Transverse colon (tissue), 4 donors: ENCODE measurements around the gene DUSP9. TPM values are rescaled to one million over a fixed set of nuclear protein-coding genes. Genes with fewer than 3 reads are reported as not detected.
"Not testable (repeated sequence)": the region's sequence is repeated elsewhere in the genome, so short reads cannot be mapped to it uniquely, and the experiment has no call there.

Experiments used
- DNase-seq: peaks from one replicate; pipeline ENCODE4 v3.0.0-alpha.2; 2019
- H3K27ac ChIP-seq, 4 donors: fragments of 200-600 bp; sonication (generic); 2 replicates each; pipeline ENCODE4 v1.5.1; 2016 to 2018; ENCODE audit warnings: inconsistent platforms in 4 of 4
- H3K27me3 ChIP-seq: fragments of 200-600 bp; sonication (generic); 2 replicates; pipeline ENCODE4 v1.5.1; 2017; ENCODE audit warnings: inconsistent platforms
- H3K36me3 ChIP-seq, 4 donors: fragments of 200-600 bp; sonication (generic); 2 replicates each; pipeline ENCODE4 v1.5.1; 2017 to 2019; ENCODE audit warnings: inconsistent platforms in 4 of 4
- H3K4me1 ChIP-seq, 4 donors: fragments of 200-600 bp; sonication (generic); 2 replicates each; pipeline ENCODE4 v1.5.1; 2017 to 2020; ENCODE audit warnings: inconsistent platforms in 4 of 4
- H3K4me3 ChIP-seq, 4 donors: fragments of 200-600 bp; sonication (generic); 1 replicate in 1 of 4; 2 replicates in 3 of 4; pipeline versions ENCODE4 v1.5.1 to v1.6.1; 2017 to 2019; ENCODE audit warnings: inconsistent platforms in 4 of 4
- H3K9me3 ChIP-seq, 2 donors: fragments of 200-600 bp; sonication (generic); 2 replicates each; pipeline ENCODE4 v1.5.1; 2017 to 2019; ENCODE audit warnings: inconsistent platforms in 2 of 2
- EP300 ChIP-seq: sonication (generic); formaldehyde crosslinking; IDR thresholded peaks from one replicate; pipeline ENCODE4 v1.6.1; 2017; ENCODE audit warnings: antibody characterized with exemption, low read depth
- POLR2A ChIP-seq: fragments of 450-650 bp; IDR thresholded peaks from one replicate; pipeline ENCODE4 v1.6.1; 2016; ENCODE audit warnings: antibody characterized with exemption, mild to moderate bottlenecking, moderate library complexity
- POLR2AphosphoS5 ChIP-seq, 3 donors: sonication (generic); formaldehyde crosslinking; IDR thresholded peaks; one replicate each; pipeline ENCODE4 v1.6.1; 2016; ENCODE audit warnings: antibody characterized with exemption in 3 of 3
- WGBS, 2 donors: methylation state at CpG; one replicate each; pipeline ENCODE4 v1.1.5; 2018; ENCODE audit warnings: low coverage in 1 of 2; 5-methylcytosine and 5-hydroxymethylcytosine counted together
- in situ Hi-C, 4 donors: fragments of 200-750 bp; cut with MboI; loops; one replicate each; pipeline versions ENCODE4 v1.15.0 to v1.15.1; 2017; ENCODE audit warnings: low sequenced_read_pairs in 3 of 4, low pct_ligation_motif_present in 1 of 4, low pct_unique_long_range_greater_than_20kb in 1 of 4
- intact Hi-C: fragments of 100-400 bp; cut with DNase I; formaldehyde crosslinking; loops from one replicate; pipeline ENCODE4 v1.15.1; 2023; ENCODE audit warnings: low total_unique reads
- total RNA-seq, 4 donors: library from RNA; depleted of rRNA; stranded (reverse); fragments of >200 nt; gene quantifications; one replicate each; pipeline ENCODE4 v1.1.0, GENCODE V29; 2016
- TF ChIP-seq, protein P1 (sequence below), 5 experiments: fragments of 200-600 bp in 3 of 5; fragments of 450-650 bp in 2 of 5; sonication (generic) in 3 of 5; IDR thresholded peaks; 1 replicate in 2 of 5; 2 replicates in 3 of 5; pipeline ENCODE4 v1.5.1; 2016 to 2017; ENCODE audit warnings: antibody characterized with exemption in 5 of 5, inconsistent platforms in 3 of 5, mild to moderate bottlenecking in 2 of 5, moderate library complexity in 1 of 5

DUSP9 gene
- total RNA-seq, 4 donors from 2014 or later = not detected

- in situ Hi-C loops (no loop called here), intact Hi-C loops (no loop called here)
- H3K9me3 ChIP-seq = no peaks in the 10 kb centered on the region
- DNase-seq = no peak
- H3K27ac ChIP-seq = peak overlapping the region in 1 of 4 donors; percentile 31
- H3K27me3 ChIP-seq = no peaks in the 10 kb centered on the region
- H3K4me1 ChIP-seq = peaks cover 0 to 13% (median 3%) of the 10 kb centered on the region in 4 donors
- H3K4me3 ChIP-seq = no peak overlapping the region
- WGBS, 2 donors = 83% methylated on average over 31 of the region's 31 CpGs; no CpG with 5 or more reads in 1 of the 2 donors
- H3K36me3 ChIP-seq = no peaks in the 10 kb centered on the region
- TF ChIP-seq EP300 (no peak), POLR2AphosphoS5 (IDR thresholded peaks at IDR 0.05) (peak in 1 of 3 donors; percentile 20), POLR2A (no peak)
- TF ChIP-seq, protein P1, sequence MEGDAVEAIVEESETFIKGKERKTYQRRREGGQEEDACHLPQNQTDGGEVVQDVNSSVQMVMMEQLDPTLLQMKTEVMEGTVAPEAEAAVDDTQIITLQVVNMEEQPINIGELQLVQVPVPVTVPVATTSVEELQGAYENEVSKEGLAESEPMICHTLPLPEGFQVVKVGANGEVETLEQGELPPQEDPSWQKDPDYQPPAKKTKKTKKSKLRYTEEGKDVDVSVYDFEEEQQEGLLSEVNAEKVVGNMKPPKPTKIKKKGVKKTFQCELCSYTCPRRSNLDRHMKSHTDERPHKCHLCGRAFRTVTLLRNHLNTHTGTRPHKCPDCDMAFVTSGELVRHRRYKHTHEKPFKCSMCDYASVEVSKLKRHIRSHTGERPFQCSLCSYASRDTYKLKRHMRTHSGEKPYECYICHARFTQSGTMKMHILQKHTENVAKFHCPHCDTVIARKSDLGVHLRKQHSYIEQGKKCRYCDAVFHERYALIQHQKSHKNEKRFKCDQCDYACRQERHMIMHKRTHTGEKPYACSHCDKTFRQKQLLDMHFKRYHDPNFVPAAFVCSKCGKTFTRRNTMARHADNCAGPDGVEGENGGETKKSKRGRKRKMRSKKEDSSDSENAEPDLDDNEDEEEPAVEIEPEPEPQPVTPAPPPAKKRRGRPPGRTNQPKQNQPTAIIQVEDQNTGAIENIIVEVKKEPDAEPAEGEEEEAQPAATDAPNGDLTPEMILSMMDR (IDR thresholded peaks at IDR 0.05) = no peak
Observed at GRCh38 chrX:153693216-153694086, 46.4 kb downstream of the DUSP9 start.

DNA sequence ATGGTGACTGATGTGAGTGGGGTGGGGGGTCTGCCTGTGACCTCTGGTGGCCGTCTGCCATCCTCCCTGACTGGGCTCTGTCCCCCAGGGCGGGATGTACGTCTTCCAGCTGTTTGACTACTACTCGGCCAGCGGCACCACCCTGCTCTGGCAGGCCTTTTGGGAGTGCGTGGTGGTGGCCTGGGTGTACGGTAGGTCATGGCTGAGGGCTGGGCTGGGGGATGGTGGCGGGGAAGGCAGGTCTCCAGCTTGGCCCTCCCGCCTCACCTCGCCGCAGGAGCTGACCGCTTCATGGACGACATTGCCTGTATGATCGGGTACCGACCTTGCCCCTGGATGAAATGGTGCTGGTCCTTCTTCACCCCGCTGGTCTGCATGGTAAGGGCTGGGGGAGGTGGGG, 47.3 kb downstream of the DUSP9 start:
- intact Hi-C loops, DNase-seq, H3K9me3 ChIP-seq, H3K27me3 ChIP-seq, H3K36me3 ChIP-seq, H3K4me3 ChIP-seq, in situ Hi-C loops: not testable (repeated sequence)
- H3K27ac ChIP-seq = peak overlapping the region in 1 of 4 donors; percentile 31
- WGBS, 2 donors = 88% methylated on average over 16 of the region's 16 CpGs; no CpG with 5 or more reads in 1 of the 2 donors
- H3K4me1 ChIP-seq = peaks cover 0 to 20% (median 4%) of the 10 kb centered on the region in 4 donors

DNA sequence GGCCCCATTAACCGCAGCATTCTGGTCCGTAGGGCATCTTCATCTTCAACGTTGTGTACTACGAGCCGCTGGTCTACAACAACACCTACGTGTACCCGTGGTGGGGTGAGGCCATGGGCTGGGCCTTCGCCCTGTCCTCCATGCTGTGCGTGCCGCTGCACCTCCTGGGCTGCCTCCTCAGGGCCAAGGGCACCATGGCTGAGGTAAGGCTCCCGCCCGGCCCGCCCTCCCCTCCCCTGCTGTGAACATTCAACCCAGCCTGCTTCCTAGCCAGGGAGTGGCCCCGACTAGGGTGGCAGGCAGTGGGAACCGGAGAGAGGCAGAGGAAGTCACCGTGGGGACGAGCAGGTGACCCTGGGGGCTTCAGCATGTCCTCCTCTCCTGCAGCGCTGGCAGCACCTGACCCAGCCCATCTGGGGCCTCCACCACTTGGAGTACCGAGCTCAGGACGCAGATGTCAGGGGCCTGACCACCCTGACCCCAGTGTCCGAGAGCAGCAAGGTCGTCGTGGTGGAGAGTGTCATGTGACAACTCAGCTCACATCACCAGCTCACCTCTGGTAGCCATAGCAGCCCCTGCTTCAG, 47.8 kb downstream of the DUSP9 start:
- in situ Hi-C loops = no loop called here
- TF ChIP-seq, protein P1 (IDR thresholded peaks at IDR 0.05) = no peak
- TF ChIP-seq EP300 = no peak
- no peak for TF ChIP-seq POLR2A
- no peak for TF ChIP-seq POLR2AphosphoS5 (IDR thresholded peaks at IDR 0.05)
- H3K4me1 ChIP-seq = peaks cover 3 to 22% (median 6%) of the 10 kb centered on the region in 4 donors
- H3K36me3 ChIP-seq = no peaks in the 10 kb centered on the region
- peak overlapping the region in 1 of 4 donors; percentile 31 for H3K27ac ChIP-seq
- intact Hi-C loops = no loop called here
- 92% methylated on average over 20 of the region's 23 CpGs; no CpG with 5 or more reads in 1 of the 2 donors for WGBS, 2 donors
- no peak overlapping the region for H3K4me3 ChIP-seq
- DNase-seq = no peak
- no peaks in the 10 kb centered on the region for H3K9me3 ChIP-seq
- H3K27me3 ChIP-seq = no peaks in the 10 kb centered on the region

DNA sequence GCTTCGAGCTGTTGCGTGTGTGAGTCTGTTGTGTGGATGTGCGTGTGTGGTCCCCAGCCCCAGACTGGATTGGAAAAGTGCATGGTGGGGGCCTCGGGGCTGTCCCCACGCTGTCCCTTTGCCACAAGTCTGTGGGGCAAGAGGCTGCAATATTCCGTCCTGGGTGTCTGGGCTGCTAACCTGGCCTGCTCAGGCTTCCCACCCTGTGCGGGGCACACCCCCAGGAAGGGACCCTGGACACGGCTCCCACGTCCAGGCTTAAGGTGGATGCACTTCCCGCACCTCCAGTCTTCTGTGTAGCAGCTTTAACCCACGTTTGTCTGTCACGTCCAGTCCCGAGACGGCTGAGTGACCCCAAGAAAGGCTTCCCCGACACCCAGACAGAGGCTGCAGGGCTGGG, 49.1 kb downstream of the DUSP9 start:
- intact Hi-C loops = no loop called here
- no peak overlapping the region for H3K27ac ChIP-seq
- in situ Hi-C loops = no loop called here
- H3K4me1 ChIP-seq = peaks cover 6 to 25% (median 15%) of the 10 kb centered on the region in 4 donors
- WGBS, 2 donors = 92% methylated on average over 15 of the region's 15 CpGs; no CpG with 5 or more reads in 1 of the 2 donors
- TF ChIP-seq, protein P1 (IDR thresholded peaks at IDR 0.05) = no peak
- DNase-seq = no peak
- no peaks in the 10 kb centered on the region for H3K36me3 ChIP-seq
- no peak overlapping the region for H3K4me3 ChIP-seq
- no peaks in the 10 kb centered on the region for H3K27me3 ChIP-seq
- no peaks in the 10 kb centered on the region for H3K9me3 ChIP-seq

GRCh38 chrX:153696538-153696937, 49.5 kb downstream of the DUSP9 start:
- in situ Hi-C loops, H3K4me3 ChIP-seq, H3K27ac ChIP-seq, DNase-seq, H3K36me3 ChIP-seq, H3K27me3 ChIP-seq, intact Hi-C loops, H3K9me3 ChIP-seq: not testable (repeated sequence)
- 85% methylated on average over 9 of the region's 10 CpGs; no CpG with 5 or more reads in 1 of the 2 donors for whole genome bisulfite sequencing, 2 donors
- H3K4me1 ChIP-seq = peaks cover 6 to 30% (median 17%) of the 10 kb centered on the region in 4 donors

DNA sequence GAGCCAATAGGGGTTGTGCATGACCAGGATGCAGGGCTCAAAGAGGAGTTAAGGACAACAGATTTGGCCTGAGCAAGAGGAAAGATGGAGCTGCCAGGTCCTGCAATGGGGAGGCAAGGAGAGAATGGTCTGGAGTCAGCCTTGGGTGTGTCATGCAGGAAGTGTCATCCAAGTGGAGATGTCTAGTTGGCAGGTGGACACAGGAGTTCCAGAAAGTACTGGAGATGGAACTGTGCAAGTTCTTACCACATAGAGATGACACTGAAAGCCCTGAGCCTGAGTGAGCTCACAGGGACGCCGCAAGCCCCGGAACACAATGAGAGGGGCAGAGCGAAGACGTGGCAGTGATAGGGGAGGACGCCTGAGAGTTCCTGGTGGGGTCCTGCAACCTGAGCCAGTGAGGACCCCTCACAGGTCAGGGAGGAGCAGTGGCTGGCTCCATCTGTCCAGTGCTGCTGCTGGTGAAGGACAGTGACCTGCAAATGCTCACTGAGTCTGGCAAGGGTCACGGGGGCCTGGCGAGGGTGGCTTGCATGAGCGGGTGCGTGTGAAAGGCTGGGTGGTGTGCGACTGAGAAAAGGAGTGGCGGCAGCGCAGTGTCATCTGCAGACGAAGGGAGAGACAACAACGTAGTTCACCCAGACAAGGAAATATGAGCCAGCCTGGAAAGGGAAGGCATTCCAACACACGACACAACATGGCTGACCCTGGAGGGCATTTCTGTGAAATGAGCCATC, 50.2 kb downstream of the DUSP9 start:
- in situ Hi-C loops, H3K9me3 ChIP-seq, H3K27ac ChIP-seq, H3K4me3 ChIP-seq, H3K27me3 ChIP-seq, intact Hi-C loops, H3K36me3 ChIP-seq, DNase-seq: not testable (repeated sequence)
- peaks cover 6 to 35% (median 17%) of the 10 kb centered on the region in 4 donors for H3K4me1 ChIP-seq
- WGBS, 2 donors = 89% methylated on average over 16 of the region's 16 CpGs; no CpG with 5 or more reads in 1 of the 2 donors
